22Rv1 (cell line): ENCODE data around the gene DROSHA.
A peak's percentile ranks its signal among the peaks of the same experiment; 100 is the strongest.

Source experiments
- H3K27ac ChIP-seq: fragments of 450-650 bp; 2 replicates; pipeline ENCODE4 v1.5.1; 2017
- ZFX ChIP-seq: fragments of 450-650 bp; IDR thresholded peaks from 2 replicates; pipeline ENCODE4 v1.6.1; 2017; ENCODE audit warnings: antibody characterized with exemption, borderline replicate concordance
- TF ChIP-seq, protein P1 (sequence below): fragments of 450-650 bp; IDR thresholded peaks from 2 replicates; pipeline ENCODE4 v1.5.1; 2017; ENCODE audit warnings: mild to moderate bottlenecking

The DROSHA gene

DNA sequence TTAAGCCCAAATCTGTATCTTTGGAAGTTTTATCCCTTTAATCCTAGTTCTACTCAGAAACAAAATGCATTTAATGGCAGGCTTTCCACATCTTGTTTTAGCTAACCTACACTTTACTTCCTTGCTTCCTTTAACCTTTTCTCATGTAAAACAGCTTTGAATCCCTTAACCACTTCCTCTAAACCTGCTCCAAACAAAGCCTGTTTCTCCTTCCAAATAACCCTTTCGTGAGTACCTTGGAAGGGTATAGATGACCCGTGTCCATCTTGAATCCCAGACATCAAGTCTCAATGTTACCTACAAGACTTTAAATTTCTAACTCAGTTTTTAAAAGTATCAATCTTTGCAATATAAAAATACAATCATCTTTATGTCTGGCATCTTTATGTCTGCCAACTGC is 78.4 kb downstream of the DROSHA start:
- TF ChIP-seq ZFX, result no peak
- TF ChIP-seq, protein P1, sequence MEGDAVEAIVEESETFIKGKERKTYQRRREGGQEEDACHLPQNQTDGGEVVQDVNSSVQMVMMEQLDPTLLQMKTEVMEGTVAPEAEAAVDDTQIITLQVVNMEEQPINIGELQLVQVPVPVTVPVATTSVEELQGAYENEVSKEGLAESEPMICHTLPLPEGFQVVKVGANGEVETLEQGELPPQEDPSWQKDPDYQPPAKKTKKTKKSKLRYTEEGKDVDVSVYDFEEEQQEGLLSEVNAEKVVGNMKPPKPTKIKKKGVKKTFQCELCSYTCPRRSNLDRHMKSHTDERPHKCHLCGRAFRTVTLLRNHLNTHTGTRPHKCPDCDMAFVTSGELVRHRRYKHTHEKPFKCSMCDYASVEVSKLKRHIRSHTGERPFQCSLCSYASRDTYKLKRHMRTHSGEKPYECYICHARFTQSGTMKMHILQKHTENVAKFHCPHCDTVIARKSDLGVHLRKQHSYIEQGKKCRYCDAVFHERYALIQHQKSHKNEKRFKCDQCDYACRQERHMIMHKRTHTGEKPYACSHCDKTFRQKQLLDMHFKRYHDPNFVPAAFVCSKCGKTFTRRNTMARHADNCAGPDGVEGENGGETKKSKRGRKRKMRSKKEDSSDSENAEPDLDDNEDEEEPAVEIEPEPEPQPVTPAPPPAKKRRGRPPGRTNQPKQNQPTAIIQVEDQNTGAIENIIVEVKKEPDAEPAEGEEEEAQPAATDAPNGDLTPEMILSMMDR, result no peak
- no peak overlapping the region for H3K27ac ChIP-seq

DNA sequence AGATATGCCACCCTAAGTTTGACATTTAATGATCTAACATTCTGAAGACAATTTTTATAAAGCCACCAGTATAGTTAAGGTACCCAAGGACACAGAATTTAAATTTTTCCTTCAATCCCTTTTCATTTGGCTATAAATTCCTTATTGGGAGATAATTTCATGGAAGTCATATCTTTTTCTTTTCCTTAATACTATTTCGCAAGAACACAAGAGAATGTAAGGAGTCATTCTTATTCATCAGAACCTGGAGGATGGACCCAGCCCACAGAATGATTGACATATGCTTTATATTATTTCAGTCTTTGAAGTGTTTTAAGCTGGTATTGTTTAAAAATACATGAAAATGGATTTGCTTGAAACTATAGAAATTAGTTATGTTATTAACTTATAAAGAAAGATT is 79.6 kb downstream of the DROSHA start:
- H3K27ac ChIP-seq, result no peak overlapping the region
- TF ChIP-seq ZFX, result no peak
- TF ChIP-seq, protein P1, result no peak

DNA sequence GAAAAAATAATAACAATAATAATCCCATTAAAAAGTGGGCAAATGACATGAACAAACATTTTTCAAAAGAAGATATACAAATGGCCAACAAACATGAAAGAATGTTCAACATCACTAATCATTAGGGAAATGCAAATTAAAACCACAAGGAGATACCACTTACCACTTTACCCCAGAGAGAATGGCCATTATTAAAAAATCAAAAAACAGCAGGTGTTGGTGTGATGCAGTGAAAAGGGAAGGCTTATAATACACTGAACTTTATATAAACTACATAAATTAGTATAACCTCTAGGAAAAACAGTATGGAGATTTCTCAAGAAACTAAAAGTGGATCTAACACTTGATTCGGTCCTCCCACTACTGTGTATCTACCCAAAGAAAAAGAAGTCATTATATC is 81.9 kb downstream of the DROSHA start:
- TF ChIP-seq, protein P1, result no peak
- TF ChIP-seq ZFX, result no peak
- no peak overlapping the region for H3K27ac ChIP-seq

DNA sequence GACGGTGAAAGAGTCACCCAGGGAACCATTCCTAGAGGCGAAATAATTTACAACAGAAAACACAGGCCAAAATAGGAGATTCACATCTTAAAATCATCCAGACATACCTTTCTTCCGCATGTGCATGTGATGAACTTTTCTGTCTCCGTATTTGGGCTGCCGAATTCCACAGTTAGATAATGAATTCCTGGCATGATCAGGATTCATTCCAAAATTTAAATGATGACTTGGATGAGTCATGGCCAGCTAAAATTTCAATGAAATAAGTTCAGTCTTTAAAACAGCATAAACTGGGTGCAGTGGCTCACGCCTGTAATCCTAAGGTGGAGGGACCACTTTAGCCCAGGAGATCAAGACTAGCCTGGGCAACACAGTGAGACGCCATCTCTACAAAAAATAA is 82.7 kb downstream of the DROSHA start:
- TF ChIP-seq, protein P1, result no peak
- no peak for TF ChIP-seq ZFX
- no peak overlapping the region for H3K27ac ChIP-seq

DNA sequence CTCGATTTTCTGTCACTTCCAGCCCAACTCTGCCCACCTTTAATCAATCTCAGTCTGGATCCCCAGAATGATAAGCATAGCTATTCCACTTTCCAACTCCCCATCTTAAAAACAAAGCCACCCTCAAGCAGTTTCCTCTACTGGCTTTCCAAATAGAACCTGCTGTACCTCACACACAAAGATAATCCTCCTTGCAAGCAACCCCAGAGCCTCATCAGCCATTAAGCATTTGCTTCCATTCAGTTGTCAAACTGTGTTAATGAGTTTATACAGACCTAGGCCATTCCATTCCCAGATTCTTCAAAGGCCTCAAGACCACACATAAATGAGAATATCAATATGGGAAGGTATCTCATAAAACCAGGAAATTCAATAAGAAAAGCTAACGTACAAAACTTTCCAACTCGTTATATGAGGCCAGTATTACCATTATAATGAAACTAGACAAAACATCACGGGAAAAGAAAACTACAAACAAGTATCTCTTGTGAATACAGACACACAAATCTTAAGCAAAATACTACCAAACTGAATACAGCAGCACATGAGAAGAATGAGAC is 86.8 kb downstream of the DROSHA start:
- H3K27ac ChIP-seq, result no peak overlapping the region
- TF ChIP-seq ZFX, result no peak
- TF ChIP-seq, protein P1, result no peak

DNA sequence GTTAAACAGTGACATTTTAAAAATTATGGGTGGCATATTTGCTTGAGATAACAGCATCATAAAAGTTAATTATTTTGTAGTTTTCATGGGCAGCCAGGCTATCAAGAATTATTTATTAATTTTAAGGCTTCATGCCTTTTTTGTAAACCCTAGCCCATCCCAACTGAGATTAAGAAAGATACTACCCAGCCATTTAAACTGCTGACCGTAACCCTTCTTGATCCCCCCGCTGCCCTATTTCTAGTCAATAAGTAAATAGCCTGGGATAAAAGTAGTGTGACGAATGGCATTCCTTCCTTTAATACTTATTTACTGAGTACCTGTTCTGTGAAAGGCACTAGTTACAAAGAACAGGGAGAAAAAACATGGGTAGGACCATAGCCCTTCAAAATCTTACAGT is 88.3 kb downstream of the DROSHA start:
- TF ChIP-seq ZFX, result no peak
- TF ChIP-seq, protein P1, result no peak

DNA sequence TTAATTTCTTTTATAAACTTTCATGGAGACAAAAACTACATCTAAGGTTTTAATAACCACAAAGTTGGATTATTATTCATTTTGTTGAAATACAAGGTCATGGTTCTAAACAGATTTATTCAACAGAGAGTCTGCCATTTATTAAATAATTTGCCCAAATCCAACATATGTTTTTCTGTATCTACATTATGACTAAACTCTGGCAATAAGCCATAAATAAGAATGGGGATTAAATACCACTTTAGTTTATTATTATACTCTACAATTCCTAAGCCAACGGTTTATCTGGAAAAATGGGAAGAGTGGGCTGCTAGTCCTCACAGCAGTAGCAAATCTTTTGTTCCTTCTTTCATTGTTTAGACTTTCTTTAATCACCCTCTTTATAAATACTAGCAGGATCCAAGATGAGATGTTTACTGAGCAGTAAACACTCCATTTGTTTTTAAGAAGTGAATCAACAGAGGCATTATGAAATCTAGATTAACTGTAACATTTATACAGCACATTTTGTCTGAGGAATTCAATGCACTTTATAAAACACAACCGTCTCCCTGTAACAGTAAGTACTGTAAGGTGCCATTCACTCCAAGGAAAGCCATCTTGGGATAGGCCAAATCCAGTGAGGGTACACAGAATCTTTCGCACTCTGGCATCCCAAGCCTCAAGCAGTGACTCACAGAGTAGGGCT is 89.7 kb downstream of the DROSHA start:
- no peak for TF ChIP-seq ZFX
- TF ChIP-seq, protein P1, result no peak
- 0 out of 2 replicates have a peak overlapping the region, but pooled peaks have one; percentile 27 for H3K27ac ChIP-seq

More for the DNA sequence above, 88.3 kb downstream of the DROSHA start:
- H3K27ac ChIP-seq, result no peak overlapping the region
